ENCODE measurements around the gene SPATA22.
A peak's percentile ranks its signal among the peaks of the same experiment; 100 is the strongest.
"Not testable (repeated sequence)": the region's sequence is repeated elsewhere in the genome, so short reads cannot be mapped to it uniquely, and the experiment has no call there.

The SPATA22 gene

DNA sequence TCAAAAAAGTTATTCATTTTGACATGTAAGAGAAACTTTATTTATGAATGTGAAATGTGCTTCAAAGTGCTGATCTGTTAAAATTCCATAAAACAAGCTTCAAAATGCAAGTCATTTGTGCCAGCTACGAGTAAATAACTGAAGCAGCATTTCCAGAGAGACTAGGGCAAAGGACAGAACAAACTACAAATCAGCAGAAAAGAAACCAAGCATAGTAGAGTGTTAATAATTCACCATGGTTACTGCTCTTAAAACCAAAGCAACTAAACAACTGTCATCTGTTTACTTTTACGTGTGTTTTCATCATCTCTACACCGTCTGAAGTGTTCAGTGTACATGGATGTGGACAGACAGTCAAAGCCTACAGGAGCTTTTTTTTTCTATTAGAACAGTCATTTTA is 2.6 kb upstream of the SPATA22 start:
- no peak for DNase-seq (ENCODE audit: low read depth, low spot score)

DNA sequence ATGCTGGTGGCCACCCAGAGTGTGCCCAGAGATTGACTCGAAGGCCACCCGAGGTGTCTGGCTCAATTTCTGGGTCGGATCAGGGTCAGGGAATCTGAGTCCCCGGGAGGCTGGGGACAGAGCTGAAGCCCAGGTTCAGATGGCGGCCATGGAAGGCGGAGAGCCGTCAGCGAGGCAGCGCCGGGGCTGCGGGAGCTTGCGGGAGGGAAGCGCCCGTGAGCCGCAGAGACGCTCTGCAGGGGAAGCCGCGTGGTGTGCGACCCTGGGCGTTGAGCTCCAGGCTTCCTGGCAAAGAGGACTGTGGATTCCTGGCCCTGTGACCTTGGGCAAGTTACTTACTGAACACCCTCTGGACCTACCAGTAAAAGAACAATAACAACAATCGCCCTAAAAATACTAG is 518 bp upstream of the SPATA22 start:
- no peak for DNase-seq (ENCODE audit: low read depth, low spot score)

DNA sequence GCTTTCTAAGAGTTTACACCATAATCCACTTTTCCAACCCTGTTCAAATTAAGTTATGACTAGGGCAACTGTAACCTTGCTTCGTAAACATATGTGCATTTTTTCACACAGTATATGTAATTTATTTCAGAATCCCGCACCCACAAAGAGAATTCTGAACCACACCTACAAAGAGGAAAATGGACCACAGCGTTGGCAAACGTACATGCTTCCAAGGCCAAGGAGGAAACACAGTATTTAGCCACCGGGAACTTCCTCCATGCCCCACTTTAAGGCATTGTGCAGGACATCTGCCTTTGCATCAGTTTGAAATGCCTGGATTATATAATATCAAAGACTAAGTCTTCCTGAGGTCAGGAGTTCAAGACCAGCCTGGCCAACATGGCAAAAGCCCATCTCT is 2.1 kb downstream of the SPATA22 start:
- DNase-seq (ENCODE audit: low read depth, low spot score) = no peak

DNA sequence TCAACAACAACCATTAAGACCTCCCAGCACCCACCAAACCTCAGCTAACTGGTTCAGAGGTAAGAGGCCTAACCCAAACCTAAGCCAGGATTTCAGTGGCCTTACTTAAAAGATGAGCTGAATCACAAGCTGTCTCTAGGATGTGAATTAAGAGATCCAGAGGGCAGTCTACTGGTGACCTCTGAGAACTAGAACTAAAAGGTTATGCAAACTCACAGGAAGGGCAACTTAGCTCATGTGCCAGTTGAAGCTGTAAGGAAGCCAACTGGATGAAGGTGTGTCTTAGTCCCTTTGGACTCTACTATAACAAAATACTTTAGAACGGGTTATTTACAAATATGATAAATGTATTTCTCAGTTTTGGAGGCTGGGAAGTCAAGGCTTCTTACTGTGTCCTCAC is 5.3 kb downstream of the SPATA22 start:
- not testable (repeated sequence) for DNase-seq (ENCODE audit: low read depth, low spot score)

DNA sequence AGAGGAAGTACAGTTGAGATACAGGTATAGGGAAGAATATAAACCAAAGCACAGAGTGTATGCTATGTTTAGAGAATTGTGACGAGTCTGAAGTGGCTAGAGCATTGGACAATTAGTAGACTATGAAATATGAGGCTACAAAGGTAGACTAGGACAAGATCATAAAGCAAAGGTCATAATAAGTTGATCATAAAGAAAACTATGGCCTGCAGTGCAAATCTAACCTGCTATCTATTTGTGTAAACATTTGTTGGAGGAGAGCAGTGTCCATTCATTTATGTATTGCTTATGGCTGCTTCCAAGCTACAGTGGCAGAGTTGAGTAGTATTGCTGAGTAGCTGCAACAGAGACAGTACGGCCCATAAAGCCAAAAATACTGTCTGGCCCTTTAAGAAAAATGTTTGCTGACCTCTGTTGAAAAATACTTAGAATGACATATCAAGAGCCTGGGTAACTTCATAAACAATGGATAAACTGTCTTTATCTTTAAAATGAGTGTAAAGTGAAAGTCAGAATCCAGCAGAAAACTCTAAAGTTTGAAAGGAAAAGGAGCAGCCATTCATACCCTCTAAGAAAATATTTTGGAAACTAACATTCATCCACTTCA is 23.5 kb downstream of the SPATA22 start:
- DNase-seq (ENCODE audit: low read depth, low spot score) = no peak

DNA sequence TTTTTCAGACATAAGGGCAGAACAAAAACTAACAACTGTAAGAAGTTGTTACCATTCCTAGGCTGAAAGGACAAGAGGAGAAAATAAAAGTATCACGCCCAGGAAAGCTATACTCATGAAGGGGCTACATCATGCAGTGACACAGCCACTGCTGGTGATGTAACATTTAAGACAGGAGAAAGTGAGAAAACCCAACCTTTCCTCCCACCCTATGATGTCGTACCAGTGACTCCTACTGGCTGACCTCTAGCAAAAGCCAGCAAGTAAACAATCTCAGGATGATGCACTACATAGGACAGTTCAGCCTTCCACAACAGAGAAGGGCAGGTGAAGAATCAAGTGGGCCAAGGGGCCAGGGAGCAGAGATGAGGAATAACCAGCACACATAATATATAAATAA is 24.0 kb downstream of the SPATA22 start:
- DNase-seq (ENCODE audit: low read depth, low spot score) = peak; percentile 59

DNA sequence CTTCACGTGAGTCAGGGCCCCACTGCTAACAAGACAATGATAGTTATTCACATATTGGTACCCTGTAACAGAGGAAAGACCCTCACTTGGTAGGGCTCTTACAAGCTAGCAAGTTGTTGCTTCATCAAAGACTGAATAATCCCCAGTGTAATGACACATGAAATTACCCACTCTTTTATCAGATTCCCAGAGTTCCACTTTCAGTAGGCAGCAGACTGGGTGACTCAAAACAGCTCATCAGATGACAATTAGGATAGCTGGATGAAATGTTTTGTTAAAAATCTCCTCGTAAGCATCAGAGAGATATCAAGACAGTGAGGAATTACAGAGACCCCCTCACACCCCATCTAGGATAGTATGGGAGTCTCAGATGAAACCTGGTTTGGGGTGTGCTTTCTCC is 31.2 kb downstream of the SPATA22 start:
- no peak for DNase-seq (ENCODE audit: low read depth, low spot score)

DNA sequence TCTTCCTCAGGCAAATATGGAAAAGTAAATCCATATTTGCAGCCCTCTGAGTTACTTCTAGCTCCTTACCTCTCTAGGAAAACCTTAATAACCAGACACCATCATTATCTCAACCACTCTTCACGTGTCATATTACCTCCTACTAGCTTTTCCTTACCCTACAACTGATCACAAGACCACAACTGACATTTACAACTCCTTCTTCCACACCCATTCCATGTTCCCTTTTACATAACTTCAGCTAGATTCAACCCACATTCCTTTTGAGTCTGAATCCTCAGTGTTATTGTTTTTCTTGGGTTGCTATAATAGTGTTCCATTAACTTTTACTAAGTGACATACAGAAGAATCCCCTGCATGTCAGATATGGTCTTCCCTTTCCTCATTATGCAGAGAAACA is 33.3 kb downstream of the SPATA22 start:
- DNase-seq (ENCODE audit: low read depth, low spot score) = no peak

DNA sequence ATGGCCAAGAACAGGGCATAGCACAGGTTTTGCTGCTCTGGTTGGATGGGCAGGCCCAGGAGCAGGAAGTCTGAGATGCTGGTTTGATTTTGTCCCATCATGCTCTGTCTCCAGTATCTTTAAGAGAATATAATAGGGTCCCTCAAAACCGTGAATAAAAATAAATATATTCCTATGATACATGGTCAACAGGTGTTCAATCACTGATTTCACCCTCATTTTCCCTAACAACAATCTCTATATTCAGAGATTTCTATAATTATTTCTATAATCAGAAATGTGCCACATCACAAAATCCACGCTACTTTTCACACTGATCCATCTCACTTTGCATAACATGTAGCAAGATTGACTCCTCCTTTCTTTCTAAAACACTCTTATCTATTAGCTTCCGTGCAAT is 37.9 kb downstream of the SPATA22 start, which contains the start of gene OR1E2:
Gene OR1E2 (minus strand): TSS at position 101 of the 400 bp plus-strand sequence. CDS start 0 bp downstream, at position 101.
- DNase-seq (ENCODE audit: low read depth, low spot score) = no peak

DNA sequence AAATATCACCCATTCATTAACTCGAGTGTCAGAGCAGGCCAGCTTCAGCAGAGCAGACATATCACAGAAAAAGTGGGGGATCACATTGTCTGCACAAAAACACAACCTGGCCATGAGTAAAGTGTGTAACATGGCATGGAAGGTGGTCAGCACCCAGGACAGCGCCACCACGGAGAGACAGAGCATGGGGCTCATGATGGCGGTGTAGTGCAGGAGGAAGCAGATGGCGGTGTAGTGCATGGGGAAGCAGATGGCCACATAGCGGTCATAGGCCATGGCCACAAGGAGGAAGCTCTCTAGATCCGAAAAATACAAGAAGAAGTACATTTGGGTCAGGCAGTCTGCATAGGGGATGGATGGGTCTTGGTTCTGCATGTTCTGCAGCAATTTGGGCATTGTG is 38.4 kb downstream of the SPATA22 start:
- DNase-seq (ENCODE audit: low read depth, low spot score) = peak; percentile 54

DNA sequence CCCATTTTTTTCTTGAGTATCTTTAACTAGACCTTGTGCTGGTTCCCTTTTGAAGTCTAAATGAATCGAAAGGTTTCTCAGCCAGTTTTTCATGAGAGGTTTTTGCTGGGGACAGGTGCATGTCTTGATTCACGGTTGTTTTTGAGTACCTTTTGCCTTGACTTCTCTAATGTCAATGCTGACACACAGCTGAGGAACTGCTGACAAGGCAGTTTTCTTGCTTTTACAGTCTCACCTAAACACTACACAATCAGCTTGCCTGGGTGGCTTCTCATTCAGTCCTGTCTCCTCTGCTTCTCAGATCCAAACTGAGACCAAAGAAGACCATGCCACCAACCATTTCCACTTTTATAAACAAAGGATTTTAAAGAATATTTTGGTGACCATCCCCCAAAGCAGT is 53.4 kb downstream of the SPATA22 start:
- no peak for DNase-seq (ENCODE audit: low read depth, low spot score)

DNA sequence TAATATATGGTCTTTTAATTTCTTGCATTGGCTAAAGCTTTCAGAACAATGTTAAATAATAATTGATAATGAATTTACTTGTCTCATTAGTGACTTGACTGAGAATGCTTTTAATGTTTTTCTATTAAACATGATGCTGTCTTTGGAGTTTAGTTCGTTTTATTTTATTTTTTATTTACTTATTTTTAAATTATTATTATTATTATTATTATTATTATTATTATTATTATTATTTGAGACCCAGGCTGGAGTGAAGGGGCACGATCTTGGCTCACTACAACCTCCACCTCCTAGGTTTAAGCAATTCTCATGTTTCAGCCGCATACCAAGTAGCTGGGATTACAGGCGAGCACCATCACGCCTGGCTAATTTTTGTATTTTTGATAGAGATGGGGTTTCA is 56.0 kb downstream of the SPATA22 start:
- DNase-seq (ENCODE audit: low read depth, low spot score) = no peak

DNA sequence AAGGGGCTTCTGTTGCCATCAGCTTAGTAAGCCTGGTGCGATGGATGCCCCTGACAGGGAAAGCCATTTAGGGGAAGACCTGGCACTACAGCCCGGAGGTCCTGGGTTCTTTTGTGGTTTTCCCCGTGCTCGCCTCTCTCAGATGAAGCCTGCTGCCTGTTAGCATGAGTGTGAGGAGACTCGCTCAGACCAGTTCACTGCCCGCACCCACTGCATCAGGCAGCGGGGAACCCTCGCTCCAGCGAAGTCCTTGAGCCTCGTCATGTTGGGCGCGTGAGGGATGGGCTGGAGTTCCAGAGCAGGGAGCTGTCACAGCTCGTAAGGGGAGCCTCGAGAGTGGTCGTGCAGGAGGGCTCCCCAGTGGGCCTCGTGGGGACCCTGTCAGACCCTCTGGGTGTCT is 59.4 kb downstream of the SPATA22 start:
- not testable (repeated sequence) for DNase-seq (ENCODE audit: low read depth, low spot score)

DNA sequence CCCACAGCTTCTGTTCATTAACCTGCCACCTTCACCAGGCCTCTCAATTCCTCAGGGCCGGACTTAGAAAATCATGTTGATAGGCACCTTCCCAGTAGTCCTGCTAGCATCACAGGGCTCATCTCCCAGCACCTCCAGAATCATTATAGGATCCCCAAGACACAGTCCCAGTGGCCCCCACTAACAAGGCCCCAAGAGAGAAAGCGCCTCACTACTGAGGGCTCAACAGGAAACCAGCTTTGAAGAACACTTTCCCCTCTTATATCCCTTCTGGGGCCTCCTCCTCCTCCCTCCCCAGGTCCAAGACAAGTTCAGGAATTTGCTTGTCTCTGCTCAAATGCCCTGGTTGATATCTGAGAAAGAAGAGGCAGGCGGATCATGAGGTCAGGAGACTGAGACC is 60.5 kb downstream of the SPATA22 start, which contains the start of gene OR3A3:
Gene OR3A3 (plus strand): TSS at position 301 of the 400 bp plus-strand sequence.
- no peak for DNase-seq (ENCODE audit: low read depth, low spot score)

DNA sequence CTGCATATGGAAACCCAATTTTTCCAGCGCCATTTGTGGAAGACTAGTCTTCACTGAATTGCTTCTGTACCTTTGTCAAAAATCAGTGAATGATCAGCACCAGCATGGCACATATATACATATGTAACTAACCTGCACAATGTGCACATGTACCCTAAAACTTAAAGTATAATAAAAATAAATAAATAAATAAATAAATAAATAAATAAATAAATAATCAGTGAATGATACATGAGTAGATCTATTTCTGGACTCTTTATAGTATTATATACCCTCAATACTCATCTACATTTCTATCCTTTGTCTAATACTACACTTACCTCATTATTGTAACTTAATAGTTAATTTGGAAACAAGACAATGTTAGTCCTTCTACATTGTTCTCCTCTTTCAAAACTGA is 67.8 kb downstream of the SPATA22 start:
- DNase-seq (ENCODE audit: low read depth, low spot score) = not testable (repeated sequence)

DNA sequence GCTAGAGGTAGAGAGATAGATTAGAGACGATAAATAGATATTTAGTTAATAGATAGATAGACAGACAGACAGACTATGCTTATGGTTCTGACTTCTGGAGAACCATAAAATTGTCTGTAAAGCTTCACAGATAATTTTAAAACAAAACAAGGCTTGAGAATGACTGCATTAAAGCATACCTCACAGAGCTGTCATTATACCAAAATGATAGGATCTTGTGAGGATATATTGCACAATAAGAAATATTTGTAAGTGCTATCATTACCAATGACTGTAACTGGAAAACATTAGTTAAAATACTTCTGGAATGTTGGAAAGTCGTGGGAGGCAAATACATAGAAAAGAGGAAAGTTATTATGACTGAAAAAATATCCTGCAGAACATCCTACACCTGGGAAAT is 69.8 kb downstream of the SPATA22 start:
- no peak for DNase-seq (ENCODE audit: low read depth, low spot score)

DNA sequence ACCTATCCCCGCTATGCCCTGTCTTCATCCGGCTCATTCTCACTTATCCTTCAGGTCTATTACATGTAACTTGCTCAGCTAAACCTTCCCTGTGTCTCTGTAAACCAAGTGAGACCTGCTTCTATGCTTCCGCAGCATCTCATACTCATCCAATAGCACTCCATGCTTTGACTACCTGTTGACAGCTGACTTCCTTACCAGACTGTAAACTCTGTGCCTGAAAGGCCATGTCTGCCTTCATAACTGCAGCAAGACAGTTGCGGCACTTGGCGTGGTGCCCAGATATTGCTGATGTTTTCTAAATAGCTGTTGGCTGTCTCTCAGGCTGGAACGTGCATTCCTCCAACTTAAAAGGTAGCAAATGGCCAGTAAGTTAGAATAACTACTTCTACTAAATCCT is 71.6 kb downstream of the SPATA22 start:
- no peak for DNase-seq (ENCODE audit: low read depth, low spot score)

DNA sequence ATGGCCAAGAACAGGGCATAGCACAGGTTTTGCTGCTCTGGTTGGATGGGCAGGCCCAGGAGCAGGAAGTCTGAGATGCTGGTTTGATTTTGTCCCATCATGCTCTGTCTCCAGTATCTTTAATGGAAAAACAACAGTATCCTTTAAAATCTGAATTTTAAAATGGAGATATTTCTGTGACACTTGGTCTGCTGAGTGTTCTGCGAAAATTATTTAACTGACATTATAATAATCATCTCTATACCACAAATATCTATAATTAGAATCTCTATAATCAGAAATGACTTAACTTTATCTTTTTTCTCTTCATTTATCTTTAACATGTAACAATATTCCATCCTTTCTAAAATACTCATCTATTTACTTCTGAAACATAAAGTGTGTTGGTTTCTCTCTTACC is 73.3 kb downstream of the SPATA22 start, which contains the start of gene OR1E1:
Gene OR1E1 (minus strand): TSS at position 101 of the 400 bp plus-strand sequence. CDS start 0 bp downstream, at position 101.
- DNase-seq (ENCODE audit: low read depth, low spot score) = no peak

DNA sequence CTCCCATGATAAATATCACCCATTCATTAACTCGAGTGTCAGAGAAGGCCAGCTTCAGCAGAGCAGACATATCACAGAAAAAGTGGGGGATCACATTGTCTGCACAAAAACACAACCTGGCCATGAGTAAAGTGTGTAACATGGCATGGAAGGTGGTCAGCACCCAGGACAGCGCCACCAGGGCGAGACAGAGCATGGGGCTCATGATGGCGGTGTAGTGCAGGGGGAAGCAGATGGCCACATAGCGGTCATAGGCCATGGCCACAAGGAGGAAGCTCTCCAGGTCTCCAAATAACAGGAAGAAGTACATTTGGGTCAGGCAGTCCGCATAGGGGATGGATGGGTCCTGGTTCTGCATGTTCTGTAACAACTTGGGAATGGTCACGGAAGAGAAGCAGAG is 73.8 kb downstream of the SPATA22 start:
- peak; percentile 22 for DNase-seq (ENCODE audit: low read depth, low spot score)

Data from ELF-1 (cell line).